Colonic mucosa (tissue), 4 donors: ENCODE measurements around the gene CAMTA1. TPM values are rescaled to one million over a fixed set of nuclear protein-coding genes. Genes with fewer than 3 reads are reported as not detected.

ENCODE experiments used
- DNase-seq: peaks from one replicate; pipeline ENCODE4 v3.0.0-alpha.2; 2020
- H3K27ac ChIP-seq: fragments of 200-600 bp; one replicate; pipeline ENCODE4 v1.8.0; 2021
- H3K27me3 ChIP-seq: fragments of 200-600 bp; one replicate; pipeline ENCODE4 v1.8.0; 2021
- H3K36me3 ChIP-seq: fragments of 200-600 bp; one replicate; pipeline ENCODE4 v1.8.0; 2021
- H3K4me1 ChIP-seq: fragments of 200-600 bp; one replicate; pipeline ENCODE4 v1.8.0; 2021; ENCODE audit warnings: mild to moderate bottlenecking
- H3K4me3 ChIP-seq: fragments of 200-600 bp; one replicate; pipeline ENCODE4 v1.8.0; 2021
- H3K9ac ChIP-seq, 2 donors: one replicate each; pipeline ENCODE4 v1.7.0; 2013; ENCODE audit warnings: control low read depth in 2 of 2, low read depth in 2 of 2, low read length in 2 of 2
- H3K9me3 ChIP-seq: fragments of 200-600 bp; one replicate; pipeline ENCODE4 v1.8.0; 2021
- intact Hi-C: fragments of 100-400 bp; cut with DNase I; formaldehyde crosslinking; loops from one replicate; pipeline ENCODE4 v1.14.1; 2022
- total RNA-seq, 2 donors: library from RNA; stranded (reverse); fragmentation: NEBNext Ultra II Directional in 1 of 2; extraction: Animal tissue kit (Norgen Biotek cat#: 25700) in 1 of 2; gene quantifications; one replicate each; pipeline ENCODE4 v1.2.1, GENCODE V29; 2021
- TF ChIP-seq, protein P1 (sequence below): fragments of 200-600 bp; IDR thresholded peaks from one replicate; pipeline ENCODE4 v1.8.0; 2022; ENCODE audit warnings: antibody characterized with exemption, mild to moderate bottlenecking
- donor health status: healthy.
- donor health status: DM: no; HTN: no; CAD: no.
- donor health status: DM: no; HTN: no; CAD: no.

Gene CAMTA1
- total RNA-seq, 2 donors from 2014 or later, result 76.8 to 92.8 TPM

DNA sequence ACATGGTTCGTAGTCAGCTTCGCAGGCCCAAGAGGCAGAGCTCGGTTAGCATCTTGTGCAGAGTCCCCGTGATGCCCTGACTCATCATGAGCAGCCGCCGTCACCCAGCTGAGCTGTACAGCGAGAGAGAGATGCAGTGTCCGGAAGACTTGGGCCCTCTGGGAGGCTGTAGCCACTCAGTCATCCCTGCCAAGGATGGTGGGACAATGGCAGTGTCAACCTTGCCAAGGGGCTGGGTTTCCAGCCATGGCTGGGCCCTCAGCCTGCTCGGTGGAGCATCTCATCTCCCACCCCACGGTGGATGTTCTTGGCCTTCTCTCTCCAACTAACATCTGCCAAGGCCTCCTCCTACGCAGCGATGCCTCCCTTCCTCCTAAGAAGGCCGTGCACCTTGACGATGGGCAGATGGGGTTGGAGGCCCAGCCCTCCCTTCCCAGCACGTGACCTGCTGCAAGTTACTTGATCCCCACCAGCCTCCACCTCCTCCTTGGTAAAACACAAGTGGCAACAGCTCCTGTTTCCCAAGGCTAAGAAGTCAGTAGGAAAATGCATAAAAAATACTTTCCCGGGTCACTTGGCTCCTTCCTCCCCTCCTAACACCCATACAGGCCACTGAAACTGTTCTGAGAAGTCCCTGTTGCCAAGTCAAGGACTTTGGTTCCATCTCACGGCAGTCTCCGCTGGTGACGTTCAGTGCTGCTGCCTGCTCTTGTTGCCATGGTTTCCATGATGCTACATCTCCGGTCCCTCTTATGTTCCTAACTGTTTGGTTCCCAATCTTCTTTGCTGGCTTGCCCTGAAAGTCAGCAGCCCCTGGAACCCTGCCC is 601.2 kb downstream of the CAMTA1 start:
- TF ChIP-seq, protein P1, sequence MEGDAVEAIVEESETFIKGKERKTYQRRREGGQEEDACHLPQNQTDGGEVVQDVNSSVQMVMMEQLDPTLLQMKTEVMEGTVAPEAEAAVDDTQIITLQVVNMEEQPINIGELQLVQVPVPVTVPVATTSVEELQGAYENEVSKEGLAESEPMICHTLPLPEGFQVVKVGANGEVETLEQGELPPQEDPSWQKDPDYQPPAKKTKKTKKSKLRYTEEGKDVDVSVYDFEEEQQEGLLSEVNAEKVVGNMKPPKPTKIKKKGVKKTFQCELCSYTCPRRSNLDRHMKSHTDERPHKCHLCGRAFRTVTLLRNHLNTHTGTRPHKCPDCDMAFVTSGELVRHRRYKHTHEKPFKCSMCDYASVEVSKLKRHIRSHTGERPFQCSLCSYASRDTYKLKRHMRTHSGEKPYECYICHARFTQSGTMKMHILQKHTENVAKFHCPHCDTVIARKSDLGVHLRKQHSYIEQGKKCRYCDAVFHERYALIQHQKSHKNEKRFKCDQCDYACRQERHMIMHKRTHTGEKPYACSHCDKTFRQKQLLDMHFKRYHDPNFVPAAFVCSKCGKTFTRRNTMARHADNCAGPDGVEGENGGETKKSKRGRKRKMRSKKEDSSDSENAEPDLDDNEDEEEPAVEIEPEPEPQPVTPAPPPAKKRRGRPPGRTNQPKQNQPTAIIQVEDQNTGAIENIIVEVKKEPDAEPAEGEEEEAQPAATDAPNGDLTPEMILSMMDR, result no peak
- Histone ChIP-seq H3K4me1 (no peaks in the 10 kb centered on the region), H3K27ac (no peak overlapping the region), H3K9ac (no peak overlapping the region), H3K27me3 (no peaks in the 10 kb centered on the region), H3K36me3 (no peaks in the 10 kb centered on the region), H3K4me3 (no peak overlapping the region), H3K9me3 (no peaks in the 10 kb centered on the region)
- intact Hi-C loops, result no loop called here
- DNase-seq, result peak; percentile 12

DNA sequence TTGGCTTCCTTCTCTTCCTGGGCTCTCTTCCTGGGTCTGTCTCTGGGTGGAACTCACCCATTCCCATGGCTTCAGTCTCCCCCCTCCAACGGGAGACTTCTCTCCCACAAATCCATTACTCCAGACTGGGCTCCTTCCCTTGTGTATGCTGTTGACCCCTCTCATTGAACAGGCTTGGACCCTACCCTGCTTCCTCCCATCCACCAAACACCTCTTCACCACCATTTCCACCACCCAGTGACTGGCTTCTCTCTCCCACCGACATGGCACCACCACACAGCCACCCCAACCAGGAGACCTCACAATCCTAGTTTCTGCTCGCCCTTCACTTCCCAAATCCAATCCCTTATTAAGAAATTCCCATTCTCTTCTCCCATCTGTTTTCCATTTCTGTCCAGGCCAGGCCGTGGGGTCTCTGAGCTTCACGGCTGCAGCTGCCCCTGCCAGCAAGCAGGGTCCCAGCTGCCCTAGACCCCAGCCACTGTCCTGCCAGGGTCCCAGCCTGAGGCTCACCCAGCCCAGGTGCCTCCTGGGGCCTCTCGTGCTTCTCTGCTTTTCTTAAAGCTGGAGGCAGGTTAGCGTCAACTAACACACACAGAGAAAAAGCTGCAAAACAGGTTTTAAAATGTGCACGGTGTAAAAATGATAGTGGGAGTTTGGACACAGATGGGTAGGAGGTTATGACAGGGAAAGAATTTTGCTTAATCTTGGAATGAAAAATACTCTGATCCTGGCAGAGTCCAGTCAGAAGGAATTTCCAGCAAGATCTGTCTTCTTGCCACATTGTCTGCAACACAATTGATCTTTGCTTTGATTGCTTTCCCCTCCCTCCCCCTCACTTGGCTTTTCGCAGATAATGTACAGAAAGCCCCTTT is 602.0 kb downstream of the CAMTA1 start:
- TF ChIP-seq, protein P1, result no peak
- H3K27me3 ChIP-seq, result no peaks in the 10 kb centered on the region
- no peak overlapping the region for H3K4me3 ChIP-seq
- H3K4me1 ChIP-seq, result no peaks in the 10 kb centered on the region
- intact Hi-C loops, result no loop called here
- no peak overlapping the region for H3K27ac ChIP-seq
- peak; percentile 6 for DNase-seq
- H3K9ac ChIP-seq, result no peak overlapping the region
- H3K36me3 ChIP-seq, result no peaks in the 10 kb centered on the region
- no peaks in the 10 kb centered on the region for H3K9me3 ChIP-seq

DNA sequence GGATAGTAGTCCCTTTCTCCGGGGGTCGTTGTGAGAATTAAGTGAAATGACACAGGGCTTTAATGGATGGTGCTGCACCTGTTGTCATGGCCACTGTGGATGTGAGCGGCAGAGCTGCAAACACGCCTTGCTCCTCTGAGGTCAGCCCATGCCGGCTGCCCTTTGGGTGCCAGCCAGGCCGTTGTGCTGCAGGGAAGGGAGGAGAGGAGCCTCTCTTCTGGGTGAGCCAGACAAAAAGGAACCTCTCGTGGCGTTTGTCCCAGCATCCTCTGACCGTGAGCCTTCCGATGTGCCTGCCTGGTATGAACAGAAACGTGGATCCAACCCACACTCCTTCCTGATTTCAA is 602.9 kb downstream of the CAMTA1 start:
- DNase-seq, result peak; percentile 14
- H3K4me3 ChIP-seq, result no peak overlapping the region

DNA sequence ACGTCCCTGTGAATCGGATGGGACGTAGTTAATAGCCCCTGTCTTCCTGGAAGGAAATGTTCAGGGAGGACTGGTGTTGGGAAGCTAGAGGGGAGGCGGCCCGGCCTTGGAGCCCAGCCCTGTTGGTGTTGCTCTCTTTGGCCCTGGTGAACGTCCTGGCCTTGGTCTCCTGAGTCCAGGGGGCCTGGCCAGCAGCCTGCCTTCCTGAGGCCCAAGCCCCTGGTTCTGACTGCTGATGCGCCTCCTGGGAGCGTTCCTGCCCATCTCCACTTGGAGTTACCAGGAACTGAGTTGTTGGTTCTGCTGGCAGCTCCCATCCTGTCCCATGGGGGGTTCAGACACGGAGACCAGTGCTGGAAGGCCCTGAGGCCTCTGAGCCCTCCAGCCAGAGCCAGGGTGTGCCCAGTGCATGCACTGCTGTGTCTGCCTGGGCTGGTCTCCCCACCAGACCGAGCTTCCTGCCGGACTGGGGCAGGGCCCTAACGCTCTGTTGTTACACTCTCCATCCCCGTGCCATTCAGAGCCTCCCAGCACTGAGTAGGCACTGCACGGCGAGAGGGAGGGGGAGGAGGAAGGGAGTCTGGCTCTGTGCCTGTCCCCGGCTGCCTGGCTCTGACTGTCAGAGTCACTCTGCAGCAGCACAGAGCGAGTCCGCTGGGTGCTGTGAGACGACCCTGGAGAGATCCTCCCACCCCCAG is 603.4 kb downstream of the CAMTA1 start:
- H3K27me3 ChIP-seq, result no peaks in the 10 kb centered on the region
- H3K4me1 ChIP-seq, result no peaks in the 10 kb centered on the region
- TF ChIP-seq, protein P1, result no peak
- H3K27ac ChIP-seq, result no peak overlapping the region
- no peak overlapping the region for H3K4me3 ChIP-seq
- DNase-seq, result no peak
- intact Hi-C loops, result no loop called here
- H3K9ac ChIP-seq, result no peak overlapping the region
- no peaks in the 10 kb centered on the region for H3K36me3 ChIP-seq
- no peaks in the 10 kb centered on the region for H3K9me3 ChIP-seq

More for the DNA sequence above, 602.9 kb downstream of the CAMTA1 start:
- Histone ChIP-seq H3K27me3 (no peaks in the 10 kb centered on the region), H3K36me3 (no peaks in the 10 kb centered on the region), H3K9me3 (no peaks in the 10 kb centered on the region), H3K9ac (no peak overlapping the region), H3K4me1 (no peaks in the 10 kb centered on the region), H3K27ac (no peak overlapping the region)
- intact Hi-C loops, result no loop called here
- TF ChIP-seq, protein P1, result no peak

DNA sequence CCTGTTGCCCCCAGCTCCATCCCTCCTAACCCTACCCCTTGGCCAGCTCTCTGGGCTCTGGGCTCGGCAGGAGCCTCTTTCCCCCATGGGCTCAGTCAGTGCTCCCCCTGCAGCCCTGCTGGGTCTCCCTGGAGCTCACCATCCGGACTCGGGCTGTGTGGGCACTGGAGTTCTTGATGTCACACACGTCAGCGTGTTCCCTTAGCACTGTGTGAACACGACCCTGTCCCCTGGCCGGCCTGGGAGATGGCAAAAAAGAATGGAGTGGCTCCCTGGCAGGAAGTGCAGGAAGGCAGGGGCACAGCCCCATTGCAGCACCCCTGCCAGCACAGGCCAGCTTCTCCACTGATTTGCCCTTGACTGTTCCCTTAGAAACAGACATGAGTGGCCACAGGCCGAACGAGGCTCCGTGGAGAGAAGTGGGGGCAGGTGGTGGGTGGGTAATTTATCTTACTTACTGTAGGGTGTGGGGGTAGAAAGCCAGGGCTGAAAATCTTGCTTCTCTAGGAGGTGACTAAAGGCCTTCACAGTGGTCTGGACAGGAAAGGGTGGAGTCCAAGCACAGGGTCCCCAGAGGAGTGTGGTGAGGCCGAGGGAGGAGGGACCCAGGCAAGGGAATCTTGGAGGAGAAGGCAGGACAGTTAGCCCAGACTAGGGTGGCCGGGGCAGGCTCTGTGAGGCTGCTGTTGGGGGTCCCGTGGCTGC is 604.1 kb downstream of the CAMTA1 start:
- intact Hi-C loops, result no loop called here
- TF ChIP-seq, protein P1, result no peak
- no peak for DNase-seq
- Histone ChIP-seq H3K9me3 (no peaks in the 10 kb centered on the region), H3K9ac (peak overlapping the region in 1 of 2 donors; percentile 2), H3K27ac (no peak overlapping the region), H3K36me3 (no peaks in the 10 kb centered on the region), H3K4me1 (no peaks in the 10 kb centered on the region), H3K27me3 (no peaks in the 10 kb centered on the region), H3K4me3 (no peak overlapping the region)
